ENCODE measurements around the gene LRRK1. TPM values are rescaled to one million over a fixed set of nuclear protein-coding genes. Genes with fewer than 3 reads are reported as not detected.

LRRK1 gene
- total RNA-seq, 4 donors from 2014 or later, result 7.1 to 29.3 (median 8.5) TPM

DNA sequence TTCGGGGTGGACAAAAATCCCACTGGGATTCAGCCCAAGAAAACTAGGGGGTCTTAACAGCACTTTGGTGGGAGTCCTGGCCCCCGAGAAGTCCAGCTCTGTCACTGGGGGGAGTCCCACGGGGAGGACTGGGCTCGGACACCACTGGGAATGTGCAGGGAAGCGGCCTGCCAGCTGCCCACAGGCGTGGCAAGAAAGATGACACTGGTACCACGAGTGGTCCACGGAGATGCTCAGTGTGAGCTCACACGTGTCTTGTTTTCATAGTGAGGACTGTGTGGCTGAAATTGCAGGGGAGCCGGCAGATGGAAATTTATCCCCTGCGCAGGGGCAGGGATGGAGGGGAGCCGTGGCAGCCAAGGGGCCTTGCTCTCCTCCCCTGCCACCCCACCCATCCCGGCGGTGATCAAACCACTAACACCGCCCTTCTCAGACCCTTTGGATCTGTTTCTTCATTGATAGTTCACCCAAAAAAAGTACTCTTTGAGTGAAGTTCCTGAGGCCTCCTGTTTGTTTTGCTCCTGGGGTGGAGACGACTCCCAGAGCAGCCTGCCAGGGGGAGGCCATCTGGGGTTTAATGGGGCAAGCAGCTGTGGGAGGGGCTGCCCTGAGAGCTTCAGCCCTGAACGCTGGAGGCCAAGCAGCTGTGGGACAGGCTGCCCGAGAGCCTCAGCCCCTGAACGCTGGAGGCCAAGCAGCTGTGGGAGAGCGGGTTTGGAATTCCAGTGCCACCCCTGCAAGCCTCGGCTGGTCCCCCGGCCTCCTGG lies 130.9 kb downstream of the LRRK1 start:
- WGBS, 2 donors, result 77 to 87% methylated on average over 16 to 20 of the region's 22 CpGs
- H3K36me3 ChIP-seq, result peaks cover 11 to 17% of the 10 kb centered on the region in 2 donors
- no peak overlapping the region for H3K4me3 ChIP-seq (replicated peaks in 1 of 3)
- TF ChIP-seq POLR2A (IDR thresholded peaks at IDR 0.05), result no peak
- TF ChIP-seq, protein P1, sequence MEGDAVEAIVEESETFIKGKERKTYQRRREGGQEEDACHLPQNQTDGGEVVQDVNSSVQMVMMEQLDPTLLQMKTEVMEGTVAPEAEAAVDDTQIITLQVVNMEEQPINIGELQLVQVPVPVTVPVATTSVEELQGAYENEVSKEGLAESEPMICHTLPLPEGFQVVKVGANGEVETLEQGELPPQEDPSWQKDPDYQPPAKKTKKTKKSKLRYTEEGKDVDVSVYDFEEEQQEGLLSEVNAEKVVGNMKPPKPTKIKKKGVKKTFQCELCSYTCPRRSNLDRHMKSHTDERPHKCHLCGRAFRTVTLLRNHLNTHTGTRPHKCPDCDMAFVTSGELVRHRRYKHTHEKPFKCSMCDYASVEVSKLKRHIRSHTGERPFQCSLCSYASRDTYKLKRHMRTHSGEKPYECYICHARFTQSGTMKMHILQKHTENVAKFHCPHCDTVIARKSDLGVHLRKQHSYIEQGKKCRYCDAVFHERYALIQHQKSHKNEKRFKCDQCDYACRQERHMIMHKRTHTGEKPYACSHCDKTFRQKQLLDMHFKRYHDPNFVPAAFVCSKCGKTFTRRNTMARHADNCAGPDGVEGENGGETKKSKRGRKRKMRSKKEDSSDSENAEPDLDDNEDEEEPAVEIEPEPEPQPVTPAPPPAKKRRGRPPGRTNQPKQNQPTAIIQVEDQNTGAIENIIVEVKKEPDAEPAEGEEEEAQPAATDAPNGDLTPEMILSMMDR (IDR thresholded peaks at IDR 0.05), result no peak
- H3K4me1 ChIP-seq, result no peaks in the 10 kb centered on the region
- no peak overlapping the region for H3K27ac ChIP-seq
- H3K27me3 ChIP-seq, result no peaks in the 10 kb centered on the region
- H3K9me3 ChIP-seq, result no peaks in the 10 kb centered on the region
- intact Hi-C loops (cut with DNase I), result no loop called here
- no peak for DNase-seq

DNA sequence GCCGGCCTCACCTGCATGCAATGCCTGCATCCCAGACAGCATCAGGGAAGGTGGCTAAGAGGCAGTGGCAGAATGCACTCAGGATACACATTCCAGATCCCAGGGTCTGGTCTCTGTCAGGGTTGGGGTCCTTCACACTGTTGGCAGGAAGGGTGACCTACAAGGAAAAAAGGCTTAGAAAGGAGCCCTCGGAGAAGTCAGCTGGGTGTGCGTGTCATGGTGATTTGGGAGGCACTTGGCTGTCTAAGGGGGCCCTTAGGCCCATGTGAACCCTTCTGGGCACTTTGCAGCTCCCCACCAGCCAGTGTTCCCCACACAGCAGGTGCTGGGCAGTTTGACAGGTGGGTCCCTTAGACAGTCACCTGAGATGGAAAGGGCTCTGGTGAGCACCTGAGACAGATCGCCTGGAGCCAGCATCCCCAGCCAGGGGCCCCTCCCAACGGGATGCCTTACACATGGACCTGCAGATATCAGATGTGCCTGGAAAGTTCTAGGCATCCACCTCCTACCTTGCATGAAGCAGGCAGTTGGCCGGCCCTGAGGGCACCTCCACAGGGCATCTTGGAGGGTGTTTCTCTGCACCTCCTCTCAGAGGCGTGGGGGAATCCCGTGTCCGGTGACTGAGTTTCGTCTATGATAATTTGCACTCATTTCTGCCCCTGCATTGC lies 131.6 kb downstream of the LRRK1 start:
- no peak for DNase-seq
- Histone ChIP-seq H3K9me3 (no peaks in the 10 kb centered on the region), H3K4me1 (no peaks in the 10 kb centered on the region), H3K27me3 (no peaks in the 10 kb centered on the region), H3K27ac (no peak overlapping the region), H3K4me3 (replicated peaks in 1 of 3) (no peak overlapping the region), H3K36me3 (peaks cover 16 to 24% of the 10 kb centered on the region in 2 donors)
- 75 to 82% methylated on average over 6 to 9 of the region's 10 CpGs for WGBS, 2 donors
- intact Hi-C loops (cut with DNase I), result no loop called here
- TF ChIP-seq, protein P1 (IDR thresholded peaks at IDR 0.05), result no peak
- TF ChIP-seq POLR2A (IDR thresholded peaks at IDR 0.05), result no peak

DNA sequence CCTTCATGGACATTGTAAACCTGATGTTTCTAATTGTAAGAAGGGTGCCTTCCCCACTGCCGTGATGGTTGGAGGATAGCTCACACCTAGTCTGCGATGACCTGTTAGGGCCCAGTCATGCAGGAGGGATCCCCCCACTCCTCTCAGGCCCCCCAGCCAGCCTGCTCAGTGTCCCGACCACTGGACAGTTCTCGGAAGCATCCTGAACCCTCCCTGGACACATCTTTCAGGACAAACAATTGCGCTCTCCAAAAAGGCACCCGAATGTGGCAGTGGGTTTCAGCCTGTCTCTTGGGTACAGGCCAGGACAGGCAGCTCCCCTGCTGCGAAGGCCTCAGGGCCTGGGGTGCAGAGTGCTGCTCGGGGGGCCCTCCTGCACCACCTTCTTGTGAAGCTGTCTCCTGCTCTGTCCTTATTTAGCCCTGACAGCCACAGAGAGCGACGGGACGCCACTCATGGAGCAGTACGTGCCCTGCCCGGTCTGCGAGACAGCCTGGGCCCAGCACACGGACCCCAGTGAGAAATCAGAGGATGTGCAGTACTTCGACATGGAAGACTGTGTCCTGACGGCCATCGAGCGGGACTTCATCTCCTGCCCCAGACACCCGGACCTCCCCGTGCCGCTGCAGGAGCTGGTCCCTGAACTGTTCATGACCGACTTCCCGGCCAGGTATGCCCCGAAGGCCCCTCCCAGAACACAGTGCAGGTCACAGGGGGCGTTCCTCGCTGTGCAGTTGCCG lies 132.3 kb downstream of the LRRK1 start:
- Histone ChIP-seq H3K36me3 (peaks cover 16 to 26% of the 10 kb centered on the region in 2 donors), H3K4me1 (no peaks in the 10 kb centered on the region), H3K27ac (no peak overlapping the region), H3K4me3 (replicated peaks in 1 of 3) (no peak overlapping the region), H3K9me3 (no peaks in the 10 kb centered on the region), H3K27me3 (no peaks in the 10 kb centered on the region)
- intact Hi-C loops (cut with DNase I), result no loop called here
- TF ChIP-seq POLR2A (IDR thresholded peaks at IDR 0.05), result no peak
- TF ChIP-seq, protein P1 (IDR thresholded peaks at IDR 0.05), result no peak
- WGBS, 2 donors, result 95 to 98% methylated on average over 19 to 21 of the region's 28 CpGs
- no peak for DNase-seq

DNA sequence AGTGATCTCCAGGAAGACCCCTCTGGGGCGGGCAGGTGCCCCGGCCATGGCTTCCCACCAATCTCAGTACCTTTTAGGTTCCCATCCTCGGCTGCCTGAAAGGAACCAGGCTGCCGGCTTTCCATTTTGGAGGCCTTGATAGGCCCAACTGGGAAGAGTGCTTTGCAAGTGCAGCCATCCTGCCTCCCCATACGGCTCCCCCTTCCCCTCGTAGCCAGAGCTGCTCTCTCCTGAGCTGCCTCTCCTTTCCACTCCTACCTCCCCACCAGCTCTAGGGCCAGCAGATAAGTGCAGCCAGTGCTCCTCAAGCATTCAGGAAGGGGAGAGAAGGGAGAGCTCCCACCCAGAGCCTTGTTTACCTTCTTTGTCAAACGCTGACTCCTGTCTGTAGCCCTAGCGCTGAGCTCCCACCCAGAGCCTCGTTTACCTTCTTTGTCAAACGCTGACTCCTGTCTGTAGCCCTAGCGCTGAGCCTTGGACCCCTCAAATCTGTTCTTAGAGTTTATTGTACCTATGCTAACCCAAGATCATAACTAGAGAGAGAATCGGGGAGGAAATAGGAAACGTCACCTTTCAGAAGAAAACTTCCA lies 133.0 kb downstream of the LRRK1 start:
- Histone ChIP-seq H3K27ac (no peak overlapping the region), H3K4me1 (no peaks in the 10 kb centered on the region), H3K27me3 (no peaks in the 10 kb centered on the region), H3K4me3 (replicated peaks in 1 of 3) (no peak overlapping the region), H3K36me3 (peaks cover 16 to 26% of the 10 kb centered on the region in 2 donors), H3K9me3 (no peaks in the 10 kb centered on the region)
- TF ChIP-seq POLR2A (IDR thresholded peaks at IDR 0.05), result no peak
- TF ChIP-seq, protein P1 (IDR thresholded peaks at IDR 0.05), result no peak
- DNase-seq, result no peak
- intact Hi-C loops (cut with DNase I), result no loop called here
- WGBS, 2 donors, result 73 to 90% methylated on average over 13 of the region's 13 CpGs

All from thyroid gland (tissue), 4 donors.